CD4-positive, alpha-beta memory T cell (primary cell): ENCODE results near the gene FLT3. TPM values are rescaled to one million over a fixed set of nuclear protein-coding genes. Genes with fewer than 3 reads are reported as not detected.
"Not testable (repeated sequence)": the region's sequence is repeated elsewhere in the genome, so short reads cannot be mapped to it uniquely, and the experiment has no call there.

Source experiments
- CTCF ChIA-PET: fragments of 350-600 bp; sonication (Branson Sonifier 250); formaldehyde crosslinking; loops from one replicate; lab custom pipeline; 2021; ENCODE audit warnings: inconsistent platforms; ENCODE audit not compliant: partially characterized antibody; lab: Charles Lee
- POLR2A ChIA-PET: fragments of 350-600 bp; sonication (Branson Sonifier 250); formaldehyde crosslinking; loops from one replicate; lab custom pipeline; 2021; ENCODE audit not compliant: partially characterized antibody; lab: Charles Lee
- DNase-seq, 5 donors: peaks; one replicate each; pipeline versions ENCODE4 v3.0.0 to v3.0.0-alpha.2; 2020 to 2022; ENCODE audit warnings: mixed read lengths in 1 of 5
- H3K27ac ChIP-seq: one replicate; pipeline ENCODE4 v1.7.0; 2013; ENCODE audit warnings: low read depth, low read length
- H3K27me3 ChIP-seq: 2 replicates; pipeline ENCODE4 v1.7.0; 2013; ENCODE audit warnings: mild to moderate bottlenecking, low read length, moderate library complexity; ENCODE audit not compliant: insufficient read depth
- H3K36me3 ChIP-seq: 2 replicates; pipeline ENCODE4 v1.7.0; 2013; ENCODE audit warnings: mild to moderate bottlenecking, low read length, moderate library complexity; ENCODE audit not compliant: insufficient read depth
- H3K4me1 ChIP-seq: 2 replicates; pipeline ENCODE4 v1.7.0; 2013; ENCODE audit warnings: mild to moderate bottlenecking, low read length, moderate library complexity; ENCODE audit not compliant: insufficient read depth
- H3K4me3 ChIP-seq, 2 donors: one replicate each; pipeline ENCODE4 v1.7.0; 2013; ENCODE audit warnings: low read length in 2 of 2, mild to moderate bottlenecking in 1 of 2
- H3K9me3 ChIP-seq, 2 donors: one replicate each; pipeline ENCODE4 v1.7.0; 2013; ENCODE audit warnings: low read length in 2 of 2, control low read depth in 1 of 2; ENCODE audit not compliant: control insufficient read depth in 1 of 2
- H3K27ac Mint-ChIP-seq, 7 donors: one replicate each; pipeline ENCODE4 v1.8.0; 2020 to 2021; ENCODE audit warnings: mixed read lengths in 7 of 7, mild to moderate bottlenecking in 6 of 7, inconsistent platforms in 3 of 7, moderate library complexity in 3 of 7
- H3K27me3 Mint-ChIP-seq, 2 donors: one replicate each; pipeline ENCODE4 v1.8.0; 2020 to 2021; ENCODE audit warnings: mixed read lengths in 2 of 2
- H3K36me3 Mint-ChIP-seq, 2 donors: one replicate each; pipeline ENCODE4 v1.8.0; 2020 to 2021; ENCODE audit warnings: mixed read lengths in 2 of 2, inconsistent platforms in 1 of 2, mild to moderate bottlenecking in 1 of 2
- H3K4me1 Mint-ChIP-seq, 4 donors: one replicate each; pipeline ENCODE4 v1.8.0; 2020 to 2021; ENCODE audit warnings: mixed read lengths in 4 of 4, mild to moderate bottlenecking in 1 of 4
- H3K4me3 Mint-ChIP-seq, 8 donors: one replicate each; pipeline ENCODE4 v1.8.0; 2020 to 2021; ENCODE audit warnings: mixed read lengths in 8 of 8, mild to moderate bottlenecking in 7 of 8, moderate library complexity in 6 of 8, inconsistent platforms in 3 of 8
- H3K9me3 Mint-ChIP-seq, 8 donors: one replicate each; pipeline ENCODE4 v1.8.0; 2020 to 2021; ENCODE audit warnings: mixed read lengths in 8 of 8, mild to moderate bottlenecking in 5 of 8, inconsistent platforms in 3 of 8, moderate library complexity in 1 of 8
- intact Hi-C: fragments of 100-400 bp; cut with micrococcal nuclease; formaldehyde crosslinking; loops from one replicate; pipeline ENCODE4 v1.15.1; 2023
- polyA plus RNA-seq, 2 donors: library from polyadenylated mRNA; unstranded; fragments of 300-500 nt; fragmentation: Illumina TruSeq; gene quantifications; one replicate each; pipeline ENCODE4 v1.2.3, GENCODE V29; 2021
- total RNA-seq, 2 experiments: library from RNA; stranded (reverse); gene quantifications; one replicate each; pipeline ENCODE4 v1.2.3, GENCODE V29; 2021

Gene FLT3
- total and polyA plus RNA-seq, 4 experiments from 2014 or later, result not detected

GRCh38 chr13:28022848-28023518 is 77.4 kb downstream of the FLT3 start:
- no peaks in the 10 kb centered on the region for H3K36me3 ChIP-seq
- Mint-ChIP-seq H3K4me3 (no peak overlapping the region), H3K36me3 (peaks cover 0 to 4% of the 10 kb centered on the region in 2 donors), H3K27ac (no peak overlapping the region), H3K27me3 (peaks cover 4 to 9% of the 10 kb centered on the region in 2 donors), H3K9me3 (no peaks in the 10 kb centered on the region), H3K4me1 (peaks cover 0 to 5% (median 3%) of the 10 kb centered on the region in 4 donors)
- no peaks in the 10 kb centered on the region for H3K9me3 ChIP-seq
- POLR2A ChIA-PET, result no interaction called here
- no peaks in the 10 kb centered on the region for H3K27me3 ChIP-seq
- no peak for DNase-seq
- no peak overlapping the region for H3K27ac ChIP-seq
- CTCF ChIA-PET, result no interaction called here
- peaks cover 4% of the 10 kb centered on the region for H3K4me1 ChIP-seq
- H3K4me3 ChIP-seq, result no peak overlapping the region
- intact Hi-C loops, result no loop called here

- no peak for DNase-seq
- Histone ChIP-seq H3K27me3 (no peaks in the 10 kb centered on the region), H3K27ac (no peak overlapping the region), H3K36me3 (no peaks in the 10 kb centered on the region), H3K4me3 (no peak overlapping the region), H3K9me3 (no peaks in the 10 kb centered on the region), H3K4me1 (no peaks in the 10 kb centered on the region)
- Mint-ChIP-seq H3K27ac (no peak overlapping the region), H3K27me3 (peaks cover 8 to 31% of the 10 kb centered on the region in 2 donors), H3K36me3 (no peaks in the 10 kb centered on the region), H3K9me3 (peaks cover 0 to 3% (median 0%) of the 10 kb centered on the region in 8 donors), H3K4me3 (no peak overlapping the region), H3K4me1 (no peaks in the 10 kb centered on the region)
- intact Hi-C loops, result no loop called here
- CTCF ChIA-PET, result no interaction called here
- POLR2A ChIA-PET, result no interaction called here
Observed at GRCh38 chr13:28014301-28014700, 86.1 kb downstream of the FLT3 start.

- Histone ChIP-seq H3K9me3 (no peaks in the 10 kb centered on the region), H3K36me3 (no peaks in the 10 kb centered on the region), H3K4me1 (no peaks in the 10 kb centered on the region), H3K27me3 (no peaks in the 10 kb centered on the region), H3K4me3 (no peak overlapping the region), H3K27ac (no peak overlapping the region)
- no peak for DNase-seq
- Mint-ChIP-seq H3K36me3 (no peaks in the 10 kb centered on the region), H3K4me1 (no peaks in the 10 kb centered on the region), H3K27me3 (peaks cover 10 to 27% of the 10 kb centered on the region in 2 donors), H3K27ac (no peak overlapping the region), H3K9me3 (peaks cover 0 to 3% (median 0%) of the 10 kb centered on the region in 8 donors), H3K4me3 (no peak overlapping the region)
- ChIA-PET CTCF (interaction anchor here (0.9 kb wide), 1 partner anchor 30 kb away, joined by 3 read pairs; no protein-coding TSS in a partner anchor), POLR2A (no interaction called here)
- intact Hi-C loops, result no loop called here
Observed at GRCh38 chr13:28013482-28013881, 86.9 kb downstream of the FLT3 start.

GRCh38 chr13:28012896-28013295 is 87.5 kb downstream of the FLT3 start:
- Mint-ChIP-seq H3K36me3 (no peaks in the 10 kb centered on the region), H3K27me3 (peaks cover 10 to 27% of the 10 kb centered on the region in 2 donors)
- intact Hi-C loops, result no loop called here

GRCh38 chr13:28012383-28012782 is 88.0 kb downstream of the FLT3 start:
- ChIA-PET CTCF (interaction anchor here (0.9 to 1.8 kb wide), 3 partner anchors 9 to 186 kb away, joined by 3 to 4 read pairs (median 3); no protein-coding TSS in a partner anchor), POLR2A (no interaction called here)
- no peaks in the 10 kb centered on the region for H3K4me1 ChIP-seq
- intact Hi-C loops, result no loop called here
- no peak overlapping the region for H3K27ac ChIP-seq
- no peak for DNase-seq
- Mint-ChIP-seq H3K36me3 (no peaks in the 10 kb centered on the region), H3K27me3 (peaks cover 10 to 25% of the 10 kb centered on the region in 2 donors), H3K4me1 (no peaks in the 10 kb centered on the region), H3K27ac (no peak overlapping the region), H3K4me3 (no peak overlapping the region), H3K9me3 (peaks cover 0 to 3% (median 0%) of the 10 kb centered on the region in 8 donors)
- H3K36me3 ChIP-seq, result no peaks in the 10 kb centered on the region
- H3K9me3 ChIP-seq, result no peaks in the 10 kb centered on the region
- H3K4me3 ChIP-seq, result no peak overlapping the region
- no peaks in the 10 kb centered on the region for H3K27me3 ChIP-seq

More at GRCh38 chr13:28012896-28013295, 87.5 kb downstream of the FLT3 start:
- Histone ChIP-seq H3K27me3 (no peaks in the 10 kb centered on the region), H3K4me1 (no peaks in the 10 kb centered on the region), H3K4me3 (no peak overlapping the region), H3K36me3 (no peaks in the 10 kb centered on the region), H3K9me3 (no peaks in the 10 kb centered on the region), H3K27ac (no peak overlapping the region)
- ChIA-PET CTCF (interaction anchor here (0.9 to 1.8 kb wide), 4 partner anchors 9 to 186 kb away, joined by 3 to 4 read pairs (median 3); no protein-coding TSS in a partner anchor), POLR2A (no interaction called here)
- Mint-ChIP-seq H3K4me1 (no peaks in the 10 kb centered on the region), H3K9me3 (peaks cover 0 to 3% (median 0%) of the 10 kb centered on the region in 8 donors), H3K4me3 (no peak overlapping the region), H3K27ac (no peak overlapping the region)
- no peak for DNase-seq

GRCh38 chr13:28010046-28010445 is 90.3 kb downstream of the FLT3 start:
- Histone ChIP-seq H3K27me3 (no peaks in the 10 kb centered on the region), H3K4me1 (no peaks in the 10 kb centered on the region), H3K27ac (no peak overlapping the region), H3K36me3 (no peaks in the 10 kb centered on the region), H3K4me3 (no peak overlapping the region), H3K9me3 (no peaks in the 10 kb centered on the region)
- ChIA-PET CTCF (no interaction called here), POLR2A (no interaction called here)
- DNase-seq, result no peak
- intact Hi-C loops, result no loop called here
- Mint-ChIP-seq H3K27ac (peak overlapping the region in 1 of 7 donors; percentile 87), H3K4me3 (no peak overlapping the region), H3K27me3 (peaks cover 10 to 17% of the 10 kb centered on the region in 2 donors), H3K36me3 (no peaks in the 10 kb centered on the region), H3K9me3 (peaks cover 0 to 3% (median 0%) of the 10 kb centered on the region in 8 donors), H3K4me1 (no peaks in the 10 kb centered on the region)

- H3K36me3 Mint-ChIP-seq, POLR2A ChIA-PET, H3K4me1 Mint-ChIP-seq, H3K27me3 ChIP-seq, H3K4me1 ChIP-seq, H3K36me3 ChIP-seq, H3K9me3 Mint-ChIP-seq, intact Hi-C loops, H3K27ac Mint-ChIP-seq, H3K4me3 Mint-ChIP-seq, H3K9me3 ChIP-seq, H3K4me3 ChIP-seq, H3K27me3 Mint-ChIP-seq, CTCF ChIA-PET, DNase-seq, H3K27ac ChIP-seq: not testable (repeated sequence)
Observed at GRCh38 chr13:28005016-28005415, 95.4 kb downstream of the FLT3 start.
